A673 (cell line): ENCODE data around the gene HSPB7. TPM values are rescaled to one million over a fixed set of nuclear protein-coding genes. Genes with fewer than 3 reads are reported as not detected.

Experiments
- BruUV-seq: library from RNA; stranded (reverse); fragments of 400-500 nt; replicated peaks from 2 replicates; lab custom pipeline; 2021; lab: Mats Ljungman, UMichigan
- CTCF ChIA-PET: fragments of 300-600 bp; sonication (Branson Sonifier 250); formaldehyde crosslinking; loops from one replicate; lab custom pipeline; 2022; ENCODE audit warnings: antibody characterized with exemption; lab: Charles Lee
- POLR2A ChIA-PET: fragments of 300-600 bp; sonication (Branson Sonifier 250); formaldehyde crosslinking; loops from one replicate; lab custom pipeline; 2022; ENCODE audit warnings: antibody characterized with exemption; ENCODE audit not compliant: low non-redundant PET; lab: Charles Lee
- DNase-seq: peaks from one replicate; pipeline ENCODE4 v3.0.0-alpha.2; 2015; ENCODE audit warnings: low spot score
- H3K27ac ChIP-seq: fragments of 200-600 bp; sonication (generic); 2 replicates; pipeline ENCODE4 v1.5.1; 2016; ENCODE audit warnings: mixed run types, low read depth, mild to moderate bottlenecking, mixed read lengths, antibody characterized with exemption, low read length; ENCODE audit not compliant: poor library complexity, severe bottlenecking
- H3K27me3 ChIP-seq: fragments of 200-600 bp; sonication (generic); replicated peaks from 2 replicates; pipeline ENCODE4 v1.6.1; 2017; ENCODE audit warnings: mixed run types, low read depth, mild to moderate bottlenecking, mixed read lengths, antibody characterized with exemption, low read length; ENCODE audit not compliant: insufficient read depth, poor library complexity
- H3K36me3 ChIP-seq: fragments of 200-600 bp; sonication (generic); 2 replicates; pipeline ENCODE4 v1.6.1; 2016; ENCODE audit warnings: mixed run types, mild to moderate bottlenecking, mixed read lengths, antibody characterized with exemption, low read length; ENCODE audit not compliant: insufficient read depth, poor library complexity, severe bottlenecking
- H3K4me1 ChIP-seq: fragments of 200-600 bp; sonication (generic); 2 replicates; pipeline ENCODE4 v1.6.1; 2017; ENCODE audit warnings: mixed run types, mild to moderate bottlenecking, mixed read lengths, antibody characterized with exemption, low read length; ENCODE audit not compliant: insufficient read depth, poor library complexity, severe bottlenecking
- H3K4me3 ChIP-seq: fragments of 200-600 bp; sonication (generic); 2 replicates; pipeline ENCODE4 v1.5.1; 2016; ENCODE audit warnings: low read depth, mixed run types, mild to moderate bottlenecking, mixed read lengths, low read length; ENCODE audit not compliant: poor library complexity, severe bottlenecking
- H3K9me3 ChIP-seq: fragments of 200-600 bp; sonication (generic); 2 replicates; pipeline ENCODE4 v1.6.1; 2016; ENCODE audit warnings: mixed run types, low read depth, mild to moderate bottlenecking, mixed read lengths, antibody characterized with exemption, low read length; ENCODE audit not compliant: poor library complexity, severe bottlenecking
- CTCF ChIP-seq: fragments of 300-800, 200-600 bp; sonication (generic); conservative IDR thresholded peaks from 2 replicates; pipeline ENCODE4 v1.5.1; 2017; ENCODE audit warnings: low read depth, mild to moderate bottlenecking, antibody characterized with exemption, low read length, moderate library complexity, mixed read lengths
- EZH2 ChIP-seq: fragments of 200-600 bp; sonication (generic); IDR thresholded peaks from 2 replicates; pipeline ENCODE4 v1.6.1; 2017; ENCODE audit warnings: borderline replicate concordance, low read depth, mild to moderate bottlenecking, mixed read lengths, antibody characterized with exemption, low read length; ENCODE audit not compliant: poor library complexity, severe bottlenecking
- intact Hi-C: fragments of 100-400 bp; cut with micrococcal nuclease; formaldehyde crosslinking; loops from one replicate; pipeline ENCODE4 v1.10.0; 2022; ENCODE audit not compliant: unreplicated experiment
- total RNA-seq: library from RNA; stranded (reverse); gene quantifications from 2 replicates; pipeline ENCODE4 v1.2.3, GENCODE V29; 2021

HSPB7 gene
- total RNA-seq, 1 experiment from 2014 or later = not detected

DNA sequence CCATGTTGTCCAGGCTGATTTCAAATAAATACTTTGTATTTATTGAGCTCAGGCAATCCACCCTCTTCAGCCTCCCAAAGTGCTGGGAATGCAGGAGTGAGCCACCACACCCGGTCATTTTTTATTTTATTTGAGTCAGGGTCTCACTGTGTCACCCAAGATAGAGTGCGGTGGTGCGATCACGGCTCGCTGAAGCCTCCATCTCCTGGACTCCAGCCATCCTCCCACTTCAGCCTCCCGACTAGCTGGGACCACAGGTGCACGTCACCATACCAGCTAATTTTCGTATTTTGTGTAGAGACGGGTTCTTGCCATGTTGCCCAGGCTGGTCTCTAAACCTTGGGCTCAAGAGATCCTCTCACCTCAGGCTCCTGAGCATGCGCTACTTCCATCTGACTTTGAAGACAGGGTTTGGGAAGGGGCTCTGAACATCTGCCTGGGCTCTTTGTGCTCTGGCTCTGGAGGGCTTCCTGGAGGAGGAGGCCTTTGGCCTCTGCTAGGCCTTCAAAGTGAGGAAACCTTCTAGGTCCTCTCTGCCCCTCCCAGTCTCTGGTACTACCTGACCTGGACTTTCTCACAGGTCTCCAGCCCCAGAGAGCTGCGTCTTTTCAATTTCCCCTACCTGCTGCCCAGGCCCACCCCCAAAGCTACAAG lies 5.8 kb downstream of the HSPB7 start:
- H3K36me3 ChIP-seq = no peaks in the 10 kb centered on the region
- no peak for DNase-seq
- no peaks in the 10 kb centered on the region for H3K27me3 ChIP-seq
- POLR2A ChIA-PET = interaction anchor here (0.6 kb wide), 1 partner anchor 178 kb away, joined by 5 read pairs; no protein-coding TSS in a partner anchor
- no TSS peak for BruUV-seq
- TF ChIP-seq EZH2 = no peak
- no peak for TF ChIP-seq CTCF
- intact Hi-C loops = no loop called here
- H3K27ac ChIP-seq = no peak overlapping the region
- H3K4me3 ChIP-seq = no peak overlapping the region
- H3K9me3 ChIP-seq = no peaks in the 10 kb centered on the region
- peaks cover 10% of the 10 kb centered on the region for H3K4me1 ChIP-seq
- CTCF ChIA-PET = no interaction called here

DNA sequence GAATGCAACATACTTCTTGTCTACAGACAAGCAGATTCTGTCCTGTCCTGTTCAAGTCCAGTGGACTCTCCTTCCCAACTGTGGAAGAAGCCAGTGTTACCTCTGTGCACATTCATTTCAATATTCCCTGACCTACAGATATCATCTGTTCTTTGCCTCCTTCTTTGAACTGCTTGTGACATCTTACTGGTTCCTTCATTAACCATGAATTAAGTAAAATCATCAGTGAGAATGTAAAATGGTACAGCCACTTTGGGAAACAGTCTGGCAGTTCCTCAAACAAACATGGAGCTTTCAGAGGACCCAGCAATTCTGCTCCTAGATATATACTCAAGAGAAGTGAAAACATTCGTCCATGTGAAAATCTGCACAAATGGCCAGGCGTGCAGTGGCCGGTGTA lies 7.0 kb downstream of the HSPB7 start:
- Histone ChIP-seq H3K4me1 (peaks cover 10% of the 10 kb centered on the region), H3K36me3 (no peaks in the 10 kb centered on the region), H3K4me3 (no peak overlapping the region), H3K27ac (no peak overlapping the region), H3K9me3 (no peaks in the 10 kb centered on the region), H3K27me3 (no peaks in the 10 kb centered on the region)
- no peak for DNase-seq
- ChIA-PET POLR2A (no interaction called here), CTCF (interaction anchor here (1.0 kb wide), 1 partner anchor 196 kb away, joined by 3 read pairs; no protein-coding TSS in a partner anchor)
- TF ChIP-seq CTCF (no peak), EZH2 (no peak)
- intact Hi-C loops = no loop called here
- no TSS peak for BruUV-seq

GRCh38 chr1:16009678-16010077 lies 8.2 kb downstream of the HSPB7 start:
- Histone ChIP-seq H3K4me3 (no peak overlapping the region), H3K27me3 (no peaks in the 10 kb centered on the region), H3K27ac (no peak overlapping the region), H3K36me3 (no peaks in the 10 kb centered on the region), H3K9me3 (no peaks in the 10 kb centered on the region), H3K4me1 (peaks cover 10% of the 10 kb centered on the region)
- DNase-seq = no peak
- CTCF ChIA-PET = interaction anchor here (0.5 to 1.1 kb wide), 3 partner anchors 73 to 328 kb away, joined by 3 to 6 read pairs (median 3); no protein-coding TSS in a partner anchor
- no peak for TF ChIP-seq CTCF
- TF ChIP-seq EZH2 = no peak
- intact Hi-C loops = loop anchor here (1.0 to 5.0 kb wide), 2 partner anchors 47 to 353 kb away; no protein-coding TSS in a partner anchor
- POLR2A ChIA-PET = no interaction called here
- BruUV-seq = no TSS peak
